Sigmoid colon (tissue), 4 donors: Measurements from ENCODE around the gene SLC16A7.

Experiments
- EP300 ChIP-seq, 4 donors: sonication (generic); formaldehyde crosslinking; IDR thresholded peaks; one replicate each; pipeline ENCODE4 v1.6.1; 2017; ENCODE audit warnings: antibody characterized with exemption in 4 of 4
- POLR2A ChIP-seq, 2 donors: fragments of 450-650 bp; IDR thresholded peaks; one replicate each; pipeline ENCODE4 v1.6.1; 2016; ENCODE audit warnings: antibody characterized with exemption in 2 of 2, mild to moderate bottlenecking in 2 of 2, moderate library complexity in 2 of 2
- TF ChIP-seq, protein P1 (sequence below), 4 experiments: fragments of 450-650 bp in 3 of 4; fragments of 200-600 bp in 1 of 4; IDR thresholded peaks; one replicate each; pipeline ENCODE4 v1.5.1; 2016 to 2019; ENCODE audit warnings: antibody characterized with exemption in 4 of 4, mild to moderate bottlenecking in 3 of 4, moderate library complexity in 2 of 4

DNA sequence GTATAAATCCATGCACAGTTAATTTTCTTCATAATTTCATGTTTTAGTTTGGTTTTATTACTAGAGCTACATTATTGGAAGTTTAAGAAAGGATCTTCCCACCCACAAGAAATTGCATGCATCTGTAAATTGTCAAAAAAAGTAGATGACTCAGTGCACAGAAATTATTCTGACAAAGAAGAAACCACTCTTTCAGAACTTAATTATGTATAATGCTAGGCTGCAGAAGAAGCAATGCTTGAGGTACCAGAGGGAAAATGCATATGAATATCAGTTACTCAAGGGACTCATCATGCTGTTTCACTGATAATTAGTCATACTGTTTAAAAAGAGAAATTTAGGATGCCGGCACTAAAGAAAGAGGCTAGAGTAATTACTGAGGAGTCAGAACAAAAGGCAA lies 147.0 kb downstream of the SLC16A7 start:
- TF ChIP-seq, protein P1, sequence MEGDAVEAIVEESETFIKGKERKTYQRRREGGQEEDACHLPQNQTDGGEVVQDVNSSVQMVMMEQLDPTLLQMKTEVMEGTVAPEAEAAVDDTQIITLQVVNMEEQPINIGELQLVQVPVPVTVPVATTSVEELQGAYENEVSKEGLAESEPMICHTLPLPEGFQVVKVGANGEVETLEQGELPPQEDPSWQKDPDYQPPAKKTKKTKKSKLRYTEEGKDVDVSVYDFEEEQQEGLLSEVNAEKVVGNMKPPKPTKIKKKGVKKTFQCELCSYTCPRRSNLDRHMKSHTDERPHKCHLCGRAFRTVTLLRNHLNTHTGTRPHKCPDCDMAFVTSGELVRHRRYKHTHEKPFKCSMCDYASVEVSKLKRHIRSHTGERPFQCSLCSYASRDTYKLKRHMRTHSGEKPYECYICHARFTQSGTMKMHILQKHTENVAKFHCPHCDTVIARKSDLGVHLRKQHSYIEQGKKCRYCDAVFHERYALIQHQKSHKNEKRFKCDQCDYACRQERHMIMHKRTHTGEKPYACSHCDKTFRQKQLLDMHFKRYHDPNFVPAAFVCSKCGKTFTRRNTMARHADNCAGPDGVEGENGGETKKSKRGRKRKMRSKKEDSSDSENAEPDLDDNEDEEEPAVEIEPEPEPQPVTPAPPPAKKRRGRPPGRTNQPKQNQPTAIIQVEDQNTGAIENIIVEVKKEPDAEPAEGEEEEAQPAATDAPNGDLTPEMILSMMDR (IDR thresholded peaks at IDR 0.05), result no peak
- TF ChIP-seq POLR2A (IDR thresholded peaks at IDR 0.05), result no peak
- TF ChIP-seq EP300 (IDR thresholded peaks at IDR 0.05), result no peak
